ENCODE data around the gene ZBTB20.
"Not testable (repeated sequence)": the region's sequence is repeated elsewhere in the genome, so short reads cannot be mapped to it uniquely, and the experiment has no call there.

ZBTB20 gene

DNA sequence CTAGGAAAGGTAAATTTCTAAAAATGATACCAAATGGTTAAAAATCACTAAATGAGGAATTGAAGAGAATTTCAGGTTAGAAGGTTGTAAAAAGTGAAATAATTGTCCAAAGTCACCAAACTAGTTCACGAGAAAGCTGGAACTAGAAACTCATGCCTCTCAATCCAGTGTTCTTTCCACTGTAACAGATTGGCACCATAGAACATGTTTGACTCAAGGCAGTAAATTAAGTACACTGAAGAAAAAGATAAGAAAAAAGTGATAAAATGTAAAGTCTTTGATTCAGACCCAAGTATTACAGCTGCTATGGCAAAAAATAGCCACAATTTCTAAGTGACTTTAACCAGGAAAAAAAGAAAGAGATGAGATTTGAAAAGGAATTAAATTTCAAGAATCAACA, 26.5 kb downstream of the ZBTB20 start:
- TF ChIP-seq, protein P1, sequence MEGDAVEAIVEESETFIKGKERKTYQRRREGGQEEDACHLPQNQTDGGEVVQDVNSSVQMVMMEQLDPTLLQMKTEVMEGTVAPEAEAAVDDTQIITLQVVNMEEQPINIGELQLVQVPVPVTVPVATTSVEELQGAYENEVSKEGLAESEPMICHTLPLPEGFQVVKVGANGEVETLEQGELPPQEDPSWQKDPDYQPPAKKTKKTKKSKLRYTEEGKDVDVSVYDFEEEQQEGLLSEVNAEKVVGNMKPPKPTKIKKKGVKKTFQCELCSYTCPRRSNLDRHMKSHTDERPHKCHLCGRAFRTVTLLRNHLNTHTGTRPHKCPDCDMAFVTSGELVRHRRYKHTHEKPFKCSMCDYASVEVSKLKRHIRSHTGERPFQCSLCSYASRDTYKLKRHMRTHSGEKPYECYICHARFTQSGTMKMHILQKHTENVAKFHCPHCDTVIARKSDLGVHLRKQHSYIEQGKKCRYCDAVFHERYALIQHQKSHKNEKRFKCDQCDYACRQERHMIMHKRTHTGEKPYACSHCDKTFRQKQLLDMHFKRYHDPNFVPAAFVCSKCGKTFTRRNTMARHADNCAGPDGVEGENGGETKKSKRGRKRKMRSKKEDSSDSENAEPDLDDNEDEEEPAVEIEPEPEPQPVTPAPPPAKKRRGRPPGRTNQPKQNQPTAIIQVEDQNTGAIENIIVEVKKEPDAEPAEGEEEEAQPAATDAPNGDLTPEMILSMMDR (IDR thresholded peaks at IDR 0.05; ENCODE audit: low read depth, low read length, missing control alignments), result no peak
- DNase-seq (ENCODE audit: extremely low read depth, low read depth), result no peak
- H3K4me3 ChIP-seq (replicated peaks; ENCODE audit: low read depth, low read length), result no peak overlapping the region

DNA sequence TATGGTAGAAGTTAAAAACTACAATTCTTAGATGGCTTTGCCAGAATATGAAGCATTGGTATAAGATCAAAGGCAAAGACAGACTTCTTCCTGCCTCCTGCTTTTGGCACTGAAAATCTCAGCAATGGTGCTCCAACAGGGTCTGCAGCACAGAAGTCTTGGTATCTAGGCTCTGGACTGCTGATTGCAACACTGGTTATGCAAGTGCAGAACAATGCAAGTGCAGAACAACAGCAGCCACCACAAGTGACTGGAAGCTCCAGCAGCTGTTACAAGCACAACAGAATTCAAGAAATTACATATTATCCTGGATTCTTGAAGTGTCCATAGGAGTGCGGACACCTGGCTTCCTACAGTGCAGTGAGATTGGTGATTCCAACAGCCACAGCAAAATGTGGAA, 33.7 kb downstream of the ZBTB20 start:
- TF ChIP-seq, protein P1 (IDR thresholded peaks at IDR 0.05; ENCODE audit: low read depth, low read length, missing control alignments), result no peak
- DNase-seq (ENCODE audit: extremely low read depth, low read depth), result no peak
- no peak overlapping the region for H3K4me3 ChIP-seq (replicated peaks; ENCODE audit: low read depth, low read length)

DNA sequence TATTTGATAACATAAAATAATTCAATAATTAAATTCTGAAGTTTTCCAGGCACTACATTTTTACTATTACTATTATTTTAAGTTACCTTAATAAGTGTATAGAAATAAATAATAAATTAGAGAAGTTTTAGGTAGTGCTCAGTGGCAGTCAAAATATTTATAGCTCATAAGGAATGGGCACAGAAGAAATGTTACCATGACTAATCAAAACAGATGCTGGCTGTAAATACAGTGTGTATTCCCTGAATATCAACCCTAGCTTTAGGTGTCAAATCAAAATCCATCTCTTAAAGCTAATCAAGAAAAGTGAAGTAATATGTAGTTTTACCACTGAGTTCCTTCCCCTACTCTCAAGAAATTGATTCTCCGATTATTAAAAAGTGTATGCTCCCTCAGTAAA, 35.5 kb downstream of the ZBTB20 start:
- TF ChIP-seq, protein P1 (IDR thresholded peaks at IDR 0.05; ENCODE audit: low read depth, low read length, missing control alignments), result no peak
- DNase-seq (ENCODE audit: extremely low read depth, low read depth), result no peak

DNA sequence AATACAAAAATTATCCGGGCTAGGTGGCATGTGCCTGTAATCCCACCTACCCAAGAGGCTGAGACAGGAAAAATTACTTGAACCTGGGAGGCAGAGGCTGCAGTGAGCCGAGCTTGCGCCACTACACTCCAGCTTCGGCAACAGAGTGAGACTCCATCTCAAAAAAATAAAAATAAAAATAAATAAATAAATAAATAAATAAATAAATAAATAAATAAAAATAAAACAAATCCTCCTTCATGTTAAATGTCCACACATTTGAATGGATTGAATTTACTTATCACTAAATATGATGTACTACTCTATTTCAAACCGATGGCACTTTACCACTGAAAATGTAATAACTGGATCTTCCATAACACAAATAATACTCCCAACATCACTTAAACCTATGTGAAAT, 36.3 kb downstream of the ZBTB20 start:
- no peak overlapping the region for H3K4me3 ChIP-seq (replicated peaks; ENCODE audit: low read depth, low read length)
- no peak for DNase-seq (ENCODE audit: extremely low read depth, low read depth)
- TF ChIP-seq, protein P1 (IDR thresholded peaks at IDR 0.05; ENCODE audit: low read depth, low read length, missing control alignments), result no peak

More for the DNA sequence above, 35.5 kb downstream of the ZBTB20 start:
- H3K4me3 ChIP-seq (replicated peaks; ENCODE audit: low read depth, low read length), result no peak overlapping the region

DNA sequence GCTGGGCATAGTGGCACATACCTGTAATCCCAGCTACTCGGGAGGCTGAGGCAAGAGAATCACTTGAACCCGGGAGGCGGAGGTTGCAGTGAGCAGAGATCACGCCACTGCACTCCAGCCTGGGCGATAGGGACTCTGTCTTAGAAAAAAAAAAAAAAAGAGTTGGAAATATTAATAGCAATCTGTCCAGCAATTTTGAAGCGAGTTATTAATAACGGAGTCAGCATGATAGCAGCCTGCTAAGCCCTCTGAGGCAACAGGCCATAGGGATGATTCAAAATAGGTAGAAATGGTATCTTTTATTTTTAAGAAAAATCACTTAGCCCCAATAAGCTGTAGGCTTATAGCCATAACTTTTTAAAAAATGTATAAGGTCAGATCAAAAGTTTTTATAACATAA, 37.0 kb downstream of the ZBTB20 start:
- not testable (repeated sequence) for DNase-seq (ENCODE audit: extremely low read depth, low read depth); H3K4me3 ChIP-seq (replicated peaks; ENCODE audit: low read depth, low read length)

DNA sequence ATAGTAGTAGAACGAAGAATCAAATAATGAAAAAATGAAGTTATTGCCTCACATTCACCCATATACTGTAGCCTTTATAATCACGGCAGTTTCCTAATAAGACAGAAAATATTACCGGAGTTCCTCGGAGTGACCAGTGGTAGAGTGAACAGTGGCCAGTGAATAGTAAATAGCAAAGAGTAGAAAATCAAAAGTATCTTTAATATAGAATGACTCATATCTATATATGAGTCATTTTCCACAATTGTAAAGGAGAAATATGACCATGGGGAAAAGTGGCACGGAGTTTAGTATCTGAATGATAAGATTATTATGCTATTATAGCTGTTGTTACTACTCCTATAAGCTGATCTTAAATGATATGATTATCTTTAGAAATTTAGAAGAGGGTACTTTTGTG, 38.5 kb downstream of the ZBTB20 start:
- TF ChIP-seq, protein P1 (IDR thresholded peaks at IDR 0.05; ENCODE audit: low read depth, low read length, missing control alignments), result no peak
- no peak for DNase-seq (ENCODE audit: extremely low read depth, low read depth)

DNA sequence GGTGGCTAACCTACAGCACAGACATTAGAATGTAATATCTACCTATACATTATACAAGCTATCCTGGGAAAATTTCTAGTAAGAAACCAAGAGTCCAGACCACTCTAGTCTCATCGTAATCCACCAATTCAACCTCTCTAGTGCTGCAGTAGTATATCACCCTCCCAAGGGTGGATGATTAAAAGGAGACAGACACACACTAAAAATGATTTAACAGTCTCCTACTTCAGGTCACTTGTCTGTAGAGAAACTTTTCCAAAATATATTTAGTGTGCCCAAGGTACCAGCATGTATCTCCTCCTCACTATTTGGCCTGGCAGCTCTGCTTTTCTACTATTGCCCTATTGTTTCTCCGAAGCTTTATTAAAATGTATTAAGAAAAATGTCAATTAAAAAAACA, 45.0 kb downstream of the ZBTB20 start:
- no peak for DNase-seq (ENCODE audit: extremely low read depth, low read depth)
- TF ChIP-seq, protein P1 (IDR thresholded peaks at IDR 0.05; ENCODE audit: low read depth, low read length, missing control alignments), result no peak
- no peak overlapping the region for H3K4me3 ChIP-seq (replicated peaks; ENCODE audit: low read depth, low read length)

More for the DNA sequence above, 38.5 kb downstream of the ZBTB20 start:
- H3K4me3 ChIP-seq (replicated peaks; ENCODE audit: low read depth, low read length), result no peak overlapping the region

All from HFF-Myc (cell line).